ENCODE data around the gene JAK1. TPM values are rescaled to one million over a fixed set of nuclear protein-coding genes. Genes with fewer than 3 reads are reported as not detected.

Gene JAK1
- total and polyA plus RNA-seq, 12 donors, result 23.4 to 155 (median 91.1) TPM

- intact Hi-C loops (cut with DNase I), result no loop called here
- no peak overlapping the region for H3K27ac ChIP-seq
- no peaks in the 10 kb centered on the region for H3K27me3 ChIP-seq
- H3K4me1 ChIP-seq (replicated peaks in 1 of 2), result no peaks in the 10 kb centered on the region
- TF ChIP-seq CTCF (IDR thresholded peaks at IDR 0.05) (no peak), POLR2A (IDR thresholded peaks at IDR 0.05) (no peak)
- DNase-seq, result no peak
- WGBS, 4 donors, result 96 to 98% (median 97%) methylated on average over 6 of the region's 6 CpGs
- no peaks in the 10 kb centered on the region for H3K9me3 ChIP-seq (replicated peaks in 1 of 3)
- H3K36me3 ChIP-seq (replicated peaks in 1 of 2), result no peaks in the 10 kb centered on the region
- no peak overlapping the region for H3K4me3 ChIP-seq
These were observed 164.4 kb downstream of the JAK1 start for GRCh38 chr1:64801851-64802523.

GRCh38 chr1:64798872-64799271, 167.5 kb downstream of the JAK1 start:
- Histone ChIP-seq H3K27me3 (no peaks in the 10 kb centered on the region), H3K4me3 (no peak overlapping the region), H3K9me3 (replicated peaks in 1 of 3) (no peaks in the 10 kb centered on the region), H3K36me3 (replicated peaks in 1 of 2) (no peaks in the 10 kb centered on the region), H3K27ac (no peak overlapping the region), H3K4me1 (replicated peaks in 1 of 2) (no peaks in the 10 kb centered on the region)
- DNase-seq, result no peak
- TF ChIP-seq POLR2A (IDR thresholded peaks at IDR 0.05) (no peak), CTCF (IDR thresholded peaks at IDR 0.05) (no peak)
- intact Hi-C loops (cut with DNase I), result no loop called here

- no peaks in the 10 kb centered on the region for H3K27me3 ChIP-seq
- no peaks in the 10 kb centered on the region for H3K4me1 ChIP-seq (replicated peaks in 1 of 2)
- no peak overlapping the region for H3K27ac ChIP-seq
- TF ChIP-seq CTCF (IDR thresholded peaks at IDR 0.05) (no peak), POLR2A (IDR thresholded peaks at IDR 0.05) (no peak)
- H3K4me3 ChIP-seq, result no peak overlapping the region
- no peak for DNase-seq
- H3K9me3 ChIP-seq (replicated peaks in 1 of 3), result peaks cover 0 to 5% (median 0%) of the 10 kb centered on the region in 3 donors
- WGBS, 4 donors, result 94 to 100% (median 97%) methylated on average over 1 to 2 of the region's 2 CpGs
- intact Hi-C loops (cut with DNase I), result no loop called here
- no peaks in the 10 kb centered on the region for H3K36me3 ChIP-seq (replicated peaks in 1 of 2)
These were observed 175.4 kb downstream of the JAK1 start for GRCh38 chr1:64790832-64791487.

Small RNA genes within 50 kb of the gene (small RNA-seq; reads per million reads assigned to genes)
- gene AL606517.2, result 0 reads per million in 2 donors

Other genes with a start within 250 kb of the JAK1 start
- gene RAVER2, start 221.5 kb downstream of the JAK1 start, total RNA-seq, result 10 to 100 TPM in 8 of 9 donors, 1 to 10 TPM in 1; 8.8 to 19.0 (median 12.4) TPM
- 10 to 100 TPM in 2 of 3 donors, 1 to 10 TPM in 1; 7.1 to 18.2 (median 12.4) TPM for gene RAVER2, start 221.5 kb downstream of the JAK1 start, polyA plus RNA-seq
- 10 to 100 TPM in 1 of 9 donors, 1 to 10 TPM in 7, under 1 TPM in 1; 0.67 to 12.4 (median 2.7) TPM for gene AK4, start 181.7 kb upstream of the JAK1 start, total RNA-seq
- 1 to 10 TPM in 2 of 3 donors, under 1 TPM in 1; 0.80 to 3.6 (median 1.4) TPM for gene AK4, start 181.7 kb upstream of the JAK1 start, polyA plus RNA-seq